Neural cell (in vitro differentiated cells): ENCODE measurements around the gene KDM4C.

Source experiments
- CTCF ChIP-seq: fragments of 450-650 bp; IDR thresholded peaks from 2 replicates; pipeline ENCODE4 v1.5.1; 2014; ENCODE audit warnings: antibody characterized with exemption, mild to moderate bottlenecking, moderate library complexity; ENCODE audit not compliant: poor library complexity, severe bottlenecking
- EP300 ChIP-seq: fragments of 450-650 bp; conservative IDR thresholded peaks from 2 replicates; pipeline ENCODE4 v1.6.1; 2014; ENCODE audit warnings: antibody characterized with exemption, mild to moderate bottlenecking, moderate library complexity; ENCODE audit not compliant: poor library complexity, severe bottlenecking
- POLR2AphosphoS5 ChIP-seq: IDR thresholded peaks from 2 replicates; pipeline ENCODE4 v1.6.1; 2012

DNA sequence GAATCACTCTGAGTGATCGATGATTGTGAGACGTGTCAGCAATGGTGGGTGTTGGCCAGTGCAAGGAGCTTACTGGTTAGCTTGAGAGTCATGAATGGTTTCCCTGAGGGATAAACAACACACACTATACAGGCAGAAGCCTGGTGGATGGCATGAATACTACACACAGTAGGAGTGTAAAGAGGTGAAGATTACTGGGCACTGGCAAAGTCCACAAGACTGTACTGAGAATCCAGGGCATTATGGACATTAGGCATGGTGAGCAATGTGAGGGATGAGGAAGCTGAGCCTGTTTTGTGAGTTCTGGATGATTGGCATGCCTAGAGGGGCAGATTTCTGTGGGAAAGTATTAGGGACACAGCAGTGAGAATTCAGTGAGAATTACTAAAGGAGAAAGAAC, 71.3 kb downstream of the KDM4C start:
- no peak for TF ChIP-seq POLR2AphosphoS5
- TF ChIP-seq CTCF = no peak
- no peak for TF ChIP-seq EP300
